ENCODE measurements around the gene CCL23. TPM values are rescaled to one million over a fixed set of nuclear protein-coding genes. Genes with fewer than 3 reads are reported as not detected.

CCL23 gene
- total RNA-seq, 1 experiment from 2014 or later, result not detected

DNA sequence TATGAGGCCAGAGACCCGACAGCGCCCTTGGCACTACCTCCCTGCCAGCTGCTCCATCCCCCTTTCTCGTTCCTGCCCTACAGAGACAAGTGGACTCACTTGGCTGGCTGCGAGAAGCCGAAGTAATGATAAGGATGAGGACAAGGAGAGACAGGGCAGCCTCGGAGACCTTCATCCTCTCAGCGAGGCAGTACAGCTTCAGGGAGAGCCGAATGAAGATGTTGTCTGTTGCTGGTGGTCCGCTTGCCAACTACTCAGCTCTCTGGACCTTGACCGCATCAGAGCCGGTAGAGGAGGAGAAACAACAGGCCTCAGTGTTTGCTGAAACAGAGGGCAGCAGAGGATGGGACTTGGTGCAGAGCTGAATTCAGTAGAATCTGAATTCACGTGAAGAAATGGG lies 36.5 kb downstream of the CCL23 start, which contains the start of gene CCL16:
Gene CCL16 (minus strand): TSS at position 252 of the 400 bp plus-strand sequence. CDS start 77 bp downstream, at position 175.
- TF ChIP-seq, protein P1, sequence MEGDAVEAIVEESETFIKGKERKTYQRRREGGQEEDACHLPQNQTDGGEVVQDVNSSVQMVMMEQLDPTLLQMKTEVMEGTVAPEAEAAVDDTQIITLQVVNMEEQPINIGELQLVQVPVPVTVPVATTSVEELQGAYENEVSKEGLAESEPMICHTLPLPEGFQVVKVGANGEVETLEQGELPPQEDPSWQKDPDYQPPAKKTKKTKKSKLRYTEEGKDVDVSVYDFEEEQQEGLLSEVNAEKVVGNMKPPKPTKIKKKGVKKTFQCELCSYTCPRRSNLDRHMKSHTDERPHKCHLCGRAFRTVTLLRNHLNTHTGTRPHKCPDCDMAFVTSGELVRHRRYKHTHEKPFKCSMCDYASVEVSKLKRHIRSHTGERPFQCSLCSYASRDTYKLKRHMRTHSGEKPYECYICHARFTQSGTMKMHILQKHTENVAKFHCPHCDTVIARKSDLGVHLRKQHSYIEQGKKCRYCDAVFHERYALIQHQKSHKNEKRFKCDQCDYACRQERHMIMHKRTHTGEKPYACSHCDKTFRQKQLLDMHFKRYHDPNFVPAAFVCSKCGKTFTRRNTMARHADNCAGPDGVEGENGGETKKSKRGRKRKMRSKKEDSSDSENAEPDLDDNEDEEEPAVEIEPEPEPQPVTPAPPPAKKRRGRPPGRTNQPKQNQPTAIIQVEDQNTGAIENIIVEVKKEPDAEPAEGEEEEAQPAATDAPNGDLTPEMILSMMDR (IDR thresholded peaks at IDR 0.05; ENCODE audit: insufficient read depth in 1 of 2, low read depth in 1 of 2, low read length in 1 of 2, severe bottlenecking in 1 of 2, unreplicated experiment in 1 of 2), result no peak
- no peaks in the 10 kb centered on the region; the same call in 1 of the 2 replicates for H3K36me3 ChIP-seq (ENCODE audit: control insufficient read depth, insufficient read depth, low read length)
- ChIA-PET POLR2A (no interaction called here), CTCF (interaction anchor here (0.6 to 1.8 kb wide), 4 partner anchors 11 to 168 kb away, joined by 3 to 15 read pairs (median 12); no protein-coding TSS in a partner anchor)
- no peak for DNase-seq
- H3K4me3 Mint-ChIP-seq (ENCODE audit: unreplicated experiment), result no peak within 1 kb of the TSS
- no peaks in the 10 kb centered on the region for H3K27me3 Mint-ChIP-seq (ENCODE audit: insufficient read depth, unreplicated experiment)
- intact Hi-C loops (cut with micrococcal nuclease; ENCODE audit: unreplicated experiment), result no loop called here
- no peaks in the 10 kb centered on the region for H3K36me3 Mint-ChIP-seq (ENCODE audit: insufficient read depth, unreplicated experiment)
- H3K9me3 ChIP-seq, result no peaks in the 10 kb centered on the region
- no peak within 1 kb of the TSS for H3K4me3 ChIP-seq (ENCODE audit: low read depth, low read length)
- H3K4me1 Mint-ChIP-seq (ENCODE audit: low read depth, unreplicated experiment), result peaks cover 9% of the 10 kb centered on the region
- H3K9me3 Mint-ChIP-seq (ENCODE audit: unreplicated experiment), result no peaks in the 10 kb centered on the region
- H3K27me3 ChIP-seq (replicated peaks; ENCODE audit: control insufficient read depth, insufficient read depth, low read length), result no peaks in the 10 kb centered on the region
- no peak within 1 kb of the TSS for H3K27ac Mint-ChIP-seq (ENCODE audit: unreplicated experiment)
- peaks cover 24% of the 10 kb centered on the region for H3K4me1 ChIP-seq
- BruUV-seq (replicated peaks), result no TSS peak

- Mint-ChIP-seq H3K4me1 (ENCODE audit: low read depth, unreplicated experiment) (peaks cover 19% of the 10 kb centered on the region), H3K4me3 (ENCODE audit: unreplicated experiment) (no peak overlapping the region), H3K36me3 (ENCODE audit: insufficient read depth, unreplicated experiment) (no peaks in the 10 kb centered on the region), H3K27me3 (ENCODE audit: insufficient read depth, unreplicated experiment) (no peaks in the 10 kb centered on the region), H3K9me3 (ENCODE audit: unreplicated experiment) (no peaks in the 10 kb centered on the region), H3K27ac (ENCODE audit: unreplicated experiment) (peak overlapping the region; percentile 18)
- H3K4me3 ChIP-seq (ENCODE audit: low read depth, low read length), result no peak overlapping the region
- H3K4me1 ChIP-seq, result peaks cover 41% of the 10 kb centered on the region
- no TSS peak for BruUV-seq (replicated peaks)
- TF ChIP-seq, protein P1 (IDR thresholded peaks at IDR 0.05; ENCODE audit: insufficient read depth in 1 of 2, low read depth in 1 of 2, low read length in 1 of 2, severe bottlenecking in 1 of 2, unreplicated experiment in 1 of 2), result no peak
- CTCF ChIA-PET, result interaction anchor here (0.7 to 1.1 kb wide), 2 partner anchors 23 to 94 kb away, joined by 3 read pairs; partner anchors contain the start of gene CCL15
- intact Hi-C loops (cut with micrococcal nuclease; ENCODE audit: unreplicated experiment), result no loop called here
- DNase-seq, result no peak
- H3K27me3 ChIP-seq (replicated peaks; ENCODE audit: control insufficient read depth, insufficient read depth, low read length), result no peaks in the 10 kb centered on the region
- POLR2A ChIA-PET, result interaction anchor here (0.6 kb wide), 1 partner anchor 1668 kb away, joined by 3 read pairs; no protein-coding TSS in a partner anchor
- H3K9me3 ChIP-seq, result no peaks in the 10 kb centered on the region
- H3K36me3 ChIP-seq (ENCODE audit: control insufficient read depth, insufficient read depth, low read length), result no peaks in the 10 kb centered on the region; the same call in 1 of the 2 replicates
Observed at GRCh38 chr17:35978346-35978745, 39.4 kb downstream of the CCL23 start.

DNA sequence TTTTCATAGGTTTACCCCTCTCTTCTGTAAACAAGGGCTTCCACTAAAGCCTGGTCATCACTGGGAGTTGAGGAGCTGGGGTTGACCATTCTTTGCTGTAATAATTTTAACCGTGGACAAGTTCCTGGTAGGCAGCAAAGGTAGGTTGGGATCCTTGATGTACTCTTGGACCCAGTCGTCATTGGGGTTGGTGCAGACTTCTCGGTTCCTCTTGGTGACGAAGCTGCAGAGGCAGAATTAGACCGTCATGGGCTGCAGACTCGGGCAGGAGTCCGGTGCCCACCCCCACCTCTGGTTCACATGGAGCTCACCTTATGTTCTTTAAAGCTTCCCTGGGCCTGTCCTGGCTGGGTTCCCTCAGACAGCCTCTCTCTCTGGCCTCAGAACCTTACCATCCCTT lies 40.3 kb downstream of the CCL23 start:
- CTCF ChIA-PET, result interaction anchor here (1.1 kb wide), 1 partner anchor 95 kb away, joined by 3 read pairs; no protein-coding TSS in a partner anchor
- H3K27ac Mint-ChIP-seq (ENCODE audit: unreplicated experiment), result no peak overlapping the region

More for the DNA sequence above, 40.3 kb downstream of the CCL23 start:
- Mint-ChIP-seq H3K9me3 (ENCODE audit: unreplicated experiment) (no peaks in the 10 kb centered on the region), H3K36me3 (ENCODE audit: insufficient read depth, unreplicated experiment) (no peaks in the 10 kb centered on the region), H3K4me3 (ENCODE audit: unreplicated experiment) (no peak overlapping the region), H3K4me1 (ENCODE audit: low read depth, unreplicated experiment) (peaks cover 27% of the 10 kb centered on the region), H3K27me3 (ENCODE audit: insufficient read depth, unreplicated experiment) (no peaks in the 10 kb centered on the region)
- intact Hi-C loops (cut with micrococcal nuclease; ENCODE audit: unreplicated experiment), result no loop called here
- H3K27me3 ChIP-seq (replicated peaks; ENCODE audit: control insufficient read depth, insufficient read depth, low read length), result no peaks in the 10 kb centered on the region
- no TSS peak for BruUV-seq (replicated peaks)
- TF ChIP-seq, protein P1 (IDR thresholded peaks at IDR 0.05; ENCODE audit: insufficient read depth in 1 of 2, low read depth in 1 of 2, low read length in 1 of 2, severe bottlenecking in 1 of 2, unreplicated experiment in 1 of 2), result no peak
- H3K36me3 ChIP-seq (ENCODE audit: control insufficient read depth, insufficient read depth, low read length), result no peaks in the 10 kb centered on the region; the same call in 1 of the 2 replicates
- POLR2A ChIA-PET, result no interaction called here
- DNase-seq, result no peak
- peaks cover 49% of the 10 kb centered on the region for H3K4me1 ChIP-seq
- H3K9me3 ChIP-seq, result no peaks in the 10 kb centered on the region
- H3K4me3 ChIP-seq (ENCODE audit: low read depth, low read length), result no peak overlapping the region
